OCI-LY1 (cell line): Measurements from ENCODE around the gene SH3GLB1.
A peak's percentile ranks its signal among the peaks of the same experiment; 100 is the strongest.

Source experiments
- H2AFZ ChIP-seq: fragments of 200-600 bp; sonication (generic), shearing (Covaris generic); 2 replicates; pipeline ENCODE4 v1.6.0; 2014; ENCODE audit warnings: antibody characterized with exemption, mild to moderate bottlenecking, low read length
- H3F3A ChIP-seq: fragments of 200-600 bp; sonication (generic), shearing (Covaris generic); 2 replicates; pipeline ENCODE4 v1.6.0; 2014; ENCODE audit warnings: mild to moderate bottlenecking, antibody characterized with exemption, low read length, moderate library complexity; ENCODE audit not compliant: insufficient read depth
- H3K27ac ChIP-seq: fragments of 200-600 bp; sonication (generic); 2 replicates; pipeline ENCODE4 v1.5.1; 2014; ENCODE audit warnings: low read length, mixed run types, mild to moderate bottlenecking, low read depth; ENCODE audit not compliant: poor library complexity, severe bottlenecking
- H3K27me3 ChIP-seq: fragments of 200-600 bp; sonication (generic); 2 replicates; pipeline ENCODE4 v1.6.0; 2014; ENCODE audit warnings: antibody characterized with exemption, mild to moderate bottlenecking, low read length, moderate library complexity; ENCODE audit not compliant: insufficient read depth
- H3K36me3 ChIP-seq: fragments of 200-600 bp; sonication (generic); 2 replicates; pipeline ENCODE4 v1.6.1; 2014; ENCODE audit warnings: mild to moderate bottlenecking, antibody characterized with exemption, low read length, moderate library complexity, mixed read lengths; ENCODE audit not compliant: insufficient read depth
- H3K4me1 ChIP-seq: fragments of 200-600 bp; sonication (generic); 2 replicates; pipeline ENCODE4 v1.5.1; 2014; ENCODE audit warnings: mild to moderate bottlenecking, low read length, moderate library complexity; ENCODE audit not compliant: insufficient read depth, severe bottlenecking
- H3K4me2 ChIP-seq: fragments of 200-600 bp; sonication (generic), shearing (Covaris generic); 2 replicates; pipeline ENCODE4 v1.6.1; 2014; ENCODE audit warnings: low read length
- H3K4me3 ChIP-seq: fragments of 200-600 bp; sonication (generic); 2 replicates; pipeline ENCODE4 v1.5.1; 2014; ENCODE audit warnings: low read length, low read depth, mild to moderate bottlenecking, mixed read lengths; ENCODE audit not compliant: poor library complexity, severe bottlenecking
- H3K79me2 ChIP-seq: fragments of 200-600 bp; shearing (Covaris generic); 2 replicates; pipeline ENCODE4 v1.6.1; 2016; ENCODE audit warnings: mixed run types, low read length, mixed read lengths; ENCODE audit not compliant: insufficient read depth
- H3K9ac ChIP-seq: fragments of 200-600 bp; sonication (generic), shearing (Covaris generic); 2 replicates; pipeline ENCODE4 v1.6.1; 2014; ENCODE audit warnings: mild to moderate bottlenecking, low read length, mixed read lengths
- H3K9me2 ChIP-seq: fragments of 200-600 bp; sonication (generic), shearing (Covaris generic); 2 replicates; pipeline ENCODE4 v1.6.1; 2014; ENCODE audit warnings: low read depth, mild to moderate bottlenecking, low read length, mixed read lengths
- H3K9me3 ChIP-seq: fragments of 200-600 bp; shearing (Covaris generic); 2 replicates; pipeline ENCODE4 v1.6.1; 2014; ENCODE audit warnings: low read length, mixed read lengths
- H4K20me1 ChIP-seq: fragments of 200-600 bp; sonication (generic), shearing (Covaris generic); 2 replicates; pipeline ENCODE4 v1.6.0; 2016; ENCODE audit warnings: mild to moderate bottlenecking, low read length; ENCODE audit not compliant: insufficient read depth
- CTCF ChIP-seq: fragments of 200-600 bp; sonication (generic), shearing (Covaris generic); IDR thresholded peaks from 2 replicates; pipeline ENCODE4 v1.5.1; 2017; ENCODE audit warnings: mild to moderate bottlenecking, antibody characterized with exemption, low read length, moderate library complexity, mixed read lengths
- EZH2 ChIP-seq: fragments of 200-600 bp; sonication (generic), shearing (Covaris generic); IDR thresholded peaks from 2 replicates; pipeline ENCODE4 v1.8.0; 2017; ENCODE audit warnings: borderline replicate concordance, mixed run types, mild to moderate bottlenecking, antibody characterized with exemption, low read length, moderate library complexity, mixed read lengths

Gene SH3GLB1

GRCh38 chr1:86753700-86754099, 49.3 kb downstream of the SH3GLB1 start:
- Histone ChIP-seq H3K27ac (no peak overlapping the region), H3K4me3 (no peak overlapping the region), H2AFZ (no peak overlapping the region), H3K4me1 (peaks cover 11% of the 10 kb centered on the region), H3K27me3 (peaks cover 7% of the 10 kb centered on the region; the same call in 1 of the 2 replicates), H3K79me2 (no peaks in the 10 kb centered on the region), H3K36me3 (no peaks in the 10 kb centered on the region), H3K4me2 (no peak overlapping the region), H3K9me3 (no peaks in the 10 kb centered on the region), H3K9me2 (no peaks in the 10 kb centered on the region), H4K20me1 (no peaks in the 10 kb centered on the region), H3F3A (no peaks in the 10 kb centered on the region), H3K9ac (no peak overlapping the region)
- TF ChIP-seq CTCF: no peak; the same call in 1 of the 2 replicates
- TF ChIP-seq EZH2: no peak

- TF ChIP-seq CTCF (no peak), EZH2 (no peak)
- Histone ChIP-seq H3K79me2 (no peaks in the 10 kb centered on the region), H3F3A (no peaks in the 10 kb centered on the region), H3K4me1 (peaks cover 11% of the 10 kb centered on the region), H3K9ac (no peak overlapping the region), H2AFZ (no peak overlapping the region), H3K4me2 (no peak overlapping the region), H3K9me3 (no peaks in the 10 kb centered on the region), H3K36me3 (no peaks in the 10 kb centered on the region), H3K4me3 (no peak overlapping the region), H4K20me1 (no peaks in the 10 kb centered on the region), H3K27me3 (peaks cover 7% of the 10 kb centered on the region; the same call in 1 of the 2 replicates), H3K9me2 (no peaks in the 10 kb centered on the region), H3K27ac (no peak overlapping the region)
These were observed 50.0 kb downstream of the SH3GLB1 start for GRCh38 chr1:86754265-86754974.

- H3K4me1 ChIP-seq: peaks cover 11% of the 10 kb centered on the region
- H3K36me3 ChIP-seq: no peaks in the 10 kb centered on the region
- H3K9me2 ChIP-seq: no peaks in the 10 kb centered on the region
- no peak overlapping the region for H3K9ac ChIP-seq
- H3K27me3 ChIP-seq: peaks cover 7% of the 10 kb centered on the region; the same call in 1 of the 2 replicates
- H3K27ac ChIP-seq: no peak overlapping the region
- H3K9me3 ChIP-seq: no peaks in the 10 kb centered on the region
- H3K4me3 ChIP-seq: no peak overlapping the region
- H3K4me2 ChIP-seq: peak overlapping the region; percentile 60
- H3F3A ChIP-seq: no peaks in the 10 kb centered on the region
- H2AFZ ChIP-seq: no peak overlapping the region
- TF ChIP-seq CTCF (no peak), EZH2 (no peak)
- no peaks in the 10 kb centered on the region for H4K20me1 ChIP-seq
- no peaks in the 10 kb centered on the region for H3K79me2 ChIP-seq
These were observed 51.7 kb downstream of the SH3GLB1 start for GRCh38 chr1:86756062-86756406.
